ENCODE measurements around the gene KNSTRN.

KNSTRN gene

DNA sequence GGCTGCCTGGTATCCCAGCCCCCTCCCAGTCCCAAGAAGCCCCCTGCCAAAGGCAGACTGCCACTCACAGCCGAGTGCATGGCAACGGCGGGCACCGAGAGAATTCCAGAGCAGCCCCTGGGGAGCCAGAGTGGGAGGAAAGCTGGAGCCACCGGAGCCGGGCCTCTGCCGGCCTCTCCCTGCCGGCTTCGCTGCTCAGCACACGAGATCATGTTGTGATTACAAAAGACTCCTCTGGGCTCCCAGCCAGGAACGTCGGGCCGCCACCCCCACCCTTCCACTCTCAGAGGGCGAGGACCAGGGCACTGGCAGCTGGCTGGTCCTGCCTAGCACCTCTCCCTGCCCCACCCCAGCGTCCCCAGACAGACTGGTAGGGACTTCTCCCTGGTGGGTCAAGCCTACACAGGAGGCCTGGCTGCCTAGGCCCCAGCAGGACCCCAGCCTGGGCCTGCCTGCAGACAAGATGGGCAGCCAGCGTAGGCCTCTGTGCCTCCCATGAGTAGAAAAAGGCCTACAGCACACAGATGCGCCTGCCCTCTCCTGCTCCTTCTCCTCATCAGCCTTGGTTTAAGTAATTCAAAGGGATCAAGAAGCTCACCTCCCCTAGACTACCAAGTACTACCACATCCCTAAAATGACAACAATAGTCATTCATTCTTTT lies 41.7 kb upstream of the KNSTRN start, which contains the start of gene CCDC9B:
Gene CCDC9B, minus strand, starts transcription at position 200 of the 661 bp plus-strand sequence. Its CDS starts 120 bp downstream, at position 80.
- H3K4me1 Mint-ChIP-seq (ENCODE audit: low read depth in 2 of 2) = peaks cover 8 to 11% of the 10 kb centered on the region in 2 donors
- H3K4me3 Mint-ChIP-seq = no peak within 1 kb of the TSS

DNA sequence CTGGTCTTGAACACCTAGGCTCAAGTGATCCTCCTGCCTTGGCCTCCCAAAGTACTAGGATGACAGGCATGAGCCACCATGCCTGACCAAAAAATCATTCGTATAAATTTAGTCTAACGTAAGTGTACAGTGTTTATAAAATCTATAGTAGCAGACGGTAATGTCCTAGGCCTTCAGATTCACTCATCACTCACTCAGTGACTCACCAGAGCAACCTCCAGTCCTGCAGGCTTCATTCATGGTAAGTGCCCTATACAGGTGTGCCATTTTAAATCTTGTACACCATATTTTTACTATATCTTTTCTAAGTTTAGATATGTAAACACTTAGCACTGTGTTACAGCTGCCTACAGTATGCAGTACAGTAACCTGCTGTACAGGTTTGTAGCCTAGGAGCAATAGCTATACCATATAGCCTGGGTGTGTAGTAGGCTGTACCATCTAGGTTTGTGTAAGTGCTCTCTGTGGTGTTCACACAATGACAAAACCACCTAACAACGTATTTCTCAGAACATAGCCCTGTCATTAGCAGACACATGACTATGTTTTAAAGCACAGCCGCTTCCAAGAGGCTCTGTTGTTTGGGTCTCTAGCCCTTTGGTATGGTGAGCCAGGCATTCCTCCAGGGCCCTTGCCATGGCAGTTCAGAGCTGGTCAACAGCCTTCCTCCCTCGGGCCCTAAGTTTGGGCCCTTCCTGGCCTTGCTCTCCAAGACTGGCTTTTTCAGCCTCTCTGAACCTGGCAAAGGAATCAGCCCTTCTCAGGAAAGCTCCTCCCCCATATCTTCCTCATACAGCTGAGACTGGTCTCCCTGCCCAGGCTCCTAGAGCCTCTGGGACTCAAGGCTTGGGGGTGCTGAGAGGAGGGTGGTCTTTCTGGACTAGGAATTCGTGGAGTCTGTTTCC lies 39.9 kb upstream of the KNSTRN start:
- DNase-seq (no peak), ATAC-seq (replicated peaks) (no peak)
- Mint-ChIP-seq H3K27ac (no peak overlapping the region), H3K36me3 (ENCODE audit: insufficient read depth) (no peaks in the 10 kb centered on the region), H3K27me3 (no peaks in the 10 kb centered on the region), H3K4me3 (no peak overlapping the region), H3K9me3 (no peaks in the 10 kb centered on the region), H3K4me1 (ENCODE audit: low read depth in 2 of 2) (peaks cover 8% of the 10 kb centered on the region in 2 donors)

More for the DNA sequence above, 41.7 kb upstream of the KNSTRN start, which contains the start of gene CCDC9B:
- Mint-ChIP-seq H3K27ac (no peak within 1 kb of the TSS), H3K36me3 (ENCODE audit: insufficient read depth) (no peaks in the 10 kb centered on the region), H3K27me3 (no peaks in the 10 kb centered on the region), H3K9me3 (no peaks in the 10 kb centered on the region)
- DNase-seq (no peak), ATAC-seq (replicated peaks) (no peak)

DNA sequence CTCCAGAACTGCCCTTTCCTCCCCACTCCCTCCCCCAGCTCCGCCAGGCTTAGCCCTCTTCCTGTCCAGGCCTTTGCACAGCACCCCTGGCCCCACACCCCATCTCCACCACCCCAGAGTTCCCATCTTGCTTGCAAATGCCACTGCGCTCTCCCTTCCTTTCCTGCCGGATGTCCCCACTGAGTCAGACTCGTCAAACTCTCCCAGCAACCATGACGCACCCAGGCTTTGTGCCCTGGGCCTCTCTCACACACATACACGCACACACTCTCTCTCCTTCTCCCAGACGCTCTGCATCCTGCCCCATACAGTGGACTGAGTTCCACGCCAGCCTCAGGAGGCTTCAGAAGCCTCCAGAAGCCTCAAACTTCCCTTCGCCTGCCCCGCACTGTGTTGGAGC lies 39.0 kb upstream of the KNSTRN start:
- Mint-ChIP-seq H3K4me1 (ENCODE audit: low read depth in 2 of 2) (peaks cover under 1 to 4% of the 10 kb centered on the region in 2 donors), H3K4me3 (no peak overlapping the region), H3K9me3 (no peaks in the 10 kb centered on the region), H3K27me3 (no peaks in the 10 kb centered on the region), H3K27ac (no peak overlapping the region), H3K36me3 (ENCODE audit: insufficient read depth) (no peaks in the 10 kb centered on the region)
- DNase-seq (no peak), ATAC-seq (replicated peaks) (no peak)

DNA sequence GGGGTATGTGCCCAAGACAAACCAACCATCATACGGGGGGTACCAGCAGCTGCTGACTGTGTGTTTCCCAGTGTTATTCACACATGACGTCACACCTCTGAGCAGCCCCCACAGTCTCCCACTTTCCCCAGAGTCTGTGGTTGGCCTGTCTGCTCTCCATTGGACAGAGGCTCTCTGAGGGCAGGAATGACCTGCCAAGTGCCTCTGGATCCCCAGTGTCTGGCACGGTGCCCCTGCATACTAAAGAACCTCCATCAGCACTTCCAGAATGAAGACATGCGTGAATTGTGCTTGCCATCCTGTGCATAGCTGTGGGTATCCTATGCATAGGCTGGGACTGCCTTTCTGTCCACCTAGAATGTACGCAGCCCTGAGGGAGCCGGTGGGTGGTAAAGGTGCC lies 38.3 kb upstream of the KNSTRN start:
- H3K4me1 Mint-ChIP-seq (ENCODE audit: low read depth in 2 of 2) = peaks cover 0 to 2% of the 10 kb centered on the region in 2 donors
- no peak overlapping the region for H3K27ac Mint-ChIP-seq
- no peak overlapping the region for H3K4me3 Mint-ChIP-seq
- H3K9me3 Mint-ChIP-seq = no peaks in the 10 kb centered on the region
- ATAC-seq (replicated peaks) (no peak), DNase-seq (no peak)
- no peaks in the 10 kb centered on the region for H3K27me3 Mint-ChIP-seq
- H3K36me3 Mint-ChIP-seq (ENCODE audit: insufficient read depth) = no peaks in the 10 kb centered on the region

DNA sequence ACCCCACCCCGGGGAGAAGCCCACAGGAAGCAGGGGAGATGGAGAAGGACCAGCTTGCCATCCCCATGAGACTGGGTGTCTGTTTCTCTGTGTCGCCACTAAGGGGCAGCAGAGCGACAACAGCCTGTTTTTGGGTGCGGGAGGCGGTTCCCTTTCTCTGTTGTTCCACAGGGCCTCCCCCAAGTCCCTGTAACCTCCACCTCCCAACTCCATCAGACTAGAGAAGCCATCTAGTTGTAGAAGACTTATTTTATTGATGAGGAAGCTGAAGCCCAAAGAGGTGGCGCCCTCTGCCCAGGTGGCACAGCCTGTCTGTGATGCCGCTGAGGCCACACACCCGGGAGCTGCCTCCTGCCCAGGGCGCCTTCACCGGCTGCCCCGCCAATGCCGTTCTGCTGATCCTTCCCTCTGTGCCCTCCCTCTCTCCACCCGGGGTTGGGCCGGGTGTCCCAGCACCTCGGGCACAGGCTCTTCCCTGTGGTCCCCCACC lies 37.8 kb upstream of the KNSTRN start:
- Mint-ChIP-seq H3K9me3 (no peaks in the 10 kb centered on the region), H3K36me3 (ENCODE audit: insufficient read depth) (no peaks in the 10 kb centered on the region), H3K27me3 (no peaks in the 10 kb centered on the region), H3K4me1 (ENCODE audit: low read depth in 2 of 2) (peaks cover 0 to 2% of the 10 kb centered on the region in 2 donors), H3K4me3 (no peak overlapping the region), H3K27ac (no peak overlapping the region)
- ATAC-seq (replicated peaks) = peak; percentile 92
- peak; percentile 59 to 66 (median 65) for DNase-seq

DNA sequence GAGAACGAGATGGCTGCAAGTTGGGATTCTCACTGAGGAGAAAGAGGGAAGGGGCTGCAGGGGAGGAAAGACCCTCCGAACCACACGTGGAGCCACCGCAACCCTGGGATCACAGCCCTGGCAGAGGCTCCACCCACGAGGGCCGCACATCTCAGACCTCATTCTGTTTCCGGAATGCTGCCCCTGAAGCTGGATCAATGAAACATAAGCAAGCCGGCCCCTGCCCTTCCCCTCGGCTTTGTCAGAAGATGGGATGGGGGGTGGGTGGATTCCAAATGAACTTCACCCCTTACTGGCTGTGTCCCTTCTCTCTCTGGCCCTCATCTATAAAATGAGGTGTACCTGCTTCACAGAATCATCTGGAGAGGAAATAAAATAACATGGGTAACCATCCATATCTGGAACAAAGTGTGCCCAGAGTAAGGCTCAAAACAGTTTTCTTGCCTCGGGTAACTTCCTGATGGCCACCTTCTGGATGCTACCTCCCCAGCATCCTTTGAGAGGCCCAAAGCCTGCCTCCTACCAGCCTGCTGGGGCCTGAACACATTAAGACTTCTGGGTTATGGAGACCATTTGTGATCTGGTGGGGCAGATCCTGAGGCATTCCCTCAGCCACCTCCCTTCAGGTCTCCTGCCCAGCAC lies 37.2 kb upstream of the KNSTRN start:
- Mint-ChIP-seq H3K4me1 (ENCODE audit: low read depth in 2 of 2) (peaks cover 0 to 2% of the 10 kb centered on the region in 2 donors), H3K27me3 (no peaks in the 10 kb centered on the region), H3K27ac (no peak overlapping the region), H3K4me3 (no peak overlapping the region), H3K9me3 (no peaks in the 10 kb centered on the region), H3K36me3 (ENCODE audit: insufficient read depth) (no peaks in the 10 kb centered on the region)
- ATAC-seq (replicated peaks) (no peak), DNase-seq (no peak)

DNA sequence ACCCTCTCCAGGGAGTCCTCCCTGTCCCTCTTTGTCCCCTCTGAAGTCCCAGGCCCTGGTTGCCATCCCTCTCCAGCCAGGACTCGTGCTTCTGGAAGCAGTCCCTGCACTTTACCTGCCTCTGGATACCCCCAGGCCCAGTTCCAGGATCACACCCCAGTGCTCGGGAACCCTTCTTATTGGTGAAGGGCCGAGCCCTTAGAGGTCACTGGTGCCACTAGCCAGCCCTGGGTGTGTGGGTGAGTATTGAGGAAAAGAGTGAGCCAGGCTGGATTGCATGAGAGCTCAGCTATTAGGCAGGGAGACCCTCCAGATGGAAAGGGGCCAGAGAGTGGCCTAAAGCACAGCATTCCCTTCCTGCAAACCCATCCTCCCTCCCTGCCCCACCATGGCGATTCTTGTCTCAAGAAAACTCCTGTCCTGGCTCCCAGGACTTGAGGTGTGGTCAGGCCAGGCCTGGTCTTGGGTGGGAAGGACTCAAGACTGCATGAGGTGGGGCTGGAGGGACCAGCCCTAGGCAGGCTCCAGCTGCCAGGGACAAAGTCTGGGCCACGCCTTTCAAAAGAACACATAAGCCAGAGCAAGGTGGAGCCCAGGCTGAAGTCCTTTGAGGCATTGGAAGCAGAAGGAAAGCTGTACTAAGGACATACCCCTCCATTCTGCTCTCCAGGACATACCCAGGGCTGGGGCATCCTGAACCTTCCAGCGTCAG lies 36.5 kb upstream of the KNSTRN start:
- Mint-ChIP-seq H3K4me1 (ENCODE audit: low read depth in 2 of 2) (peaks cover 0 to 2% of the 10 kb centered on the region in 2 donors), H3K27ac (no peak overlapping the region), H3K9me3 (no peaks in the 10 kb centered on the region), H3K27me3 (no peaks in the 10 kb centered on the region), H3K36me3 (ENCODE audit: insufficient read depth) (no peaks in the 10 kb centered on the region), H3K4me3 (no peak overlapping the region)
- DNase-seq (no peak), ATAC-seq (replicated peaks) (no peak)

DNA sequence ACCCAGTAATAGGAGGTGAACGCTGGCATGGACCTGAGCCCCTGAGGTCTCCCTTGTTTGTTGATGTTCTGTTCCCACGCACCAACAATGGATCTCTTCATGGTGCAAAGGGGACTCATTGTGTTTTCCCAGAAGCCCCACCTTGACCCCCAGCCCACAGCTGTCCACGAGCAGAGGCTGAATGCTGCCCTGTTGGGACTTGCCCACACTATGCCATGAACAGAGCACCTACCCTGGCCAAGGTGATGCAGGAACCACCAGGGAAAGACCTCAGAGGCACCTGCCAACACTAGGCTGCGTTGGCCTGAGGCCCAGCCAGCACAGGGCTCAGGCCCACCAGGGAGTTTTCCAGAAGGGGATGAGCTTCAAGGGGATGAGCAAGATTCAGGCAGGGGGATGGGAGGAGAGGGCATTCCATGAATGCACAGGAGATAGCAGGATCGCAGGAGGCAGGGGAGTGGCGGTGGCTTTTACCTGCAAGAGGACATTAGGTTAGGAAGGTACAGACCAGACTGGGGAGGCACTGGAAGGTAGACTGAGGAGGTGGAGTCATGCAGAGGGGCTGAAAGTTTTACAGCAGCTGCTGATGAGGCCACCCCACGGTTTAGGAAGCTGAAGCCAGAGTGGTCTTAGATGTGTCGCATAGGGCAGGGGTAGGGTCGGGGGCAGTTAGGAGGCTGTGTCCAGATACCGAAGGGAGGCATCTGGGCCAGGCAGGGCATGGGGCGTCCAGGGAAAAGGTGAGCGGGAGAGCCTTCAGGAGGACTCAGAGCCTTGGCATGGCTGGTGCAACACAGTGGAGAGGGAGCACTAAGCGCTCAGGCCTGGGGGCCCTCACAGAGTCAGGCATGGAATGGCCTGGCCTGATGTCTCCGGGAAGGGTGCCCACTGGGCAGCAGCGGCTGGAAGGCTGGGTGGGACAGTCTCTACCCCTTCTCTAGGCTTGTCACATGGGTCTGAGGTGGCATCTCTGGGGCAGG lies 35.7 kb upstream of the KNSTRN start:
- H3K36me3 Mint-ChIP-seq (ENCODE audit: insufficient read depth) = no peaks in the 10 kb centered on the region
- H3K27me3 Mint-ChIP-seq = no peaks in the 10 kb centered on the region
- no peak overlapping the region for H3K4me3 Mint-ChIP-seq
- ATAC-seq (replicated peaks) (no peak), DNase-seq (no peak)
- no peak overlapping the region for H3K27ac Mint-ChIP-seq
- no peaks in the 10 kb centered on the region for H3K9me3 Mint-ChIP-seq
- peaks cover 0 to 2% of the 10 kb centered on the region in 2 donors for H3K4me1 Mint-ChIP-seq (ENCODE audit: low read depth in 2 of 2)

DNA sequence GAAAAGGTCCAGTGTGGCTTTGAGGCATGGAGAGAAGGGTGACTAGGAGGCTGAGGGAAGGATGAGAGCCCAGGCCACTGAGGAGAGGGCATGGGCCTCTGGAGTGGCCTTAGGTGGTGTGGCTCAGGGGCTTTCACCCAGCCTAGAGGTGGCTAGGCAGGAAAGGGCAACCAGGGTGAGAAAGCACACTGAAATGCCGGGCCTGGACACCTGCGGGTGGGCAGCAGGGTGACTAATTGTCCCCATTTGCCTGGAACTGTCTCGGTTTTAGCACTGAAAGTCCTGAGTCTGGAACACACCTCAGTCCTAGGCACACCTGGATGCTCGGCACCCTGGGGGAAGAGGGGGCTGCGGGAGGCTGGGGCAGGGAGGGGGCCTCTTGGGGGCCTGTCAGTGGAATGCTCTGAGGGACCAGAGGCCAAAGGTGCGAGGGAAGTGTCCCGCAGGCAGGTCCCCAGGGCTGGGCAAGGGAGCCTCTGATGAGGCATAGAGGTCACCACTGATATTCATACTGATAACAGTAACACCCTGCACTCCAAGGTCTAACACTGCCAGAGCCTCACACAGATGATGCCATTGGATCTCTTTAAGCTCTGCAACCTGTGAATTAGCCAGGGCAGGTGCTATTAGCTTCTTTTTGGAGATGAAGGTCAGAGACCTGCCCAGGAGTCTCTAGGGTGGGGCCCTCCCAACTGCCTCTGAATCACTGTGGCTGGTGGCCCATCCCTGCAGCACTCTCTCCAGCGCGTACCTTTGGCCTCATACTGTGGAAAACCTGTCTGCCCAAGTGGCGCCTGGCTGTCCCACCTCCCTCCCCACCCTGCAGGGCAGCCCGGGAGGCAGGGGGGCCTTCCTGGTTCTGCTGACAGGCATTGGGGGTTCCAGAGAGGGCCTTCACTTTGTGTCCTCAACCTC lies 34.7 kb upstream of the KNSTRN start:
- Mint-ChIP-seq H3K27ac (no peak overlapping the region), H3K36me3 (ENCODE audit: insufficient read depth) (no peaks in the 10 kb centered on the region), H3K4me1 (ENCODE audit: low read depth in 2 of 2) (peaks cover 0 to 2% of the 10 kb centered on the region in 2 donors), H3K9me3 (no peaks in the 10 kb centered on the region), H3K27me3 (no peaks in the 10 kb centered on the region), H3K4me3 (no peak overlapping the region)
- DNase-seq = no peak
- no peak for ATAC-seq (replicated peaks)

DNA sequence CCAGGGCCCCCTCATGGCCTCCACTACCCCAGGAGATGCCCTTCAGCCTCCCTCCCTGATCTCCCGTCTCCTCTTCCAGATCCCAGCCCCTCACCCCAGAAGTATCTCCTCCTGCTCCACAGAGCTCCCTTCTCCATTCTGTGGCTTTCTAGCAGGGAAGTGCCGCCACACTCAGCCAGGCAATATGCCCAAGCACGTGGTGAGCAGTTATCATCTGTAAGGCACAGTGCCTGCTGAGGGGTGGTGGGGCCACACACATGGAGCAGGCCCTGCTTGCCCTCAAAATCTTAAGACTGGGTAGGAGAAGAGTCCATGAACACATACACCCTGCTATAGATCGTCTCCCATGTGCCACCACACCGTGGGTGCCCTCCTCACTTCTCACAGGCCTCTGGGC lies 34.0 kb upstream of the KNSTRN start:
- H3K4me1 Mint-ChIP-seq (ENCODE audit: low read depth in 2 of 2) = peaks cover 0 to 2% of the 10 kb centered on the region in 2 donors
- DNase-seq = no peak
- H3K36me3 Mint-ChIP-seq (ENCODE audit: insufficient read depth) = no peaks in the 10 kb centered on the region
- H3K27ac Mint-ChIP-seq = peak overlapping the region in 1 of 2 donors; percentile 6
- H3K27me3 Mint-ChIP-seq = peaks cover 0 to 1% of the 10 kb centered on the region in 2 donors
- no peak for ATAC-seq (replicated peaks)
- H3K9me3 Mint-ChIP-seq = no peaks in the 10 kb centered on the region
- H3K4me3 Mint-ChIP-seq = no peak overlapping the region

DNA sequence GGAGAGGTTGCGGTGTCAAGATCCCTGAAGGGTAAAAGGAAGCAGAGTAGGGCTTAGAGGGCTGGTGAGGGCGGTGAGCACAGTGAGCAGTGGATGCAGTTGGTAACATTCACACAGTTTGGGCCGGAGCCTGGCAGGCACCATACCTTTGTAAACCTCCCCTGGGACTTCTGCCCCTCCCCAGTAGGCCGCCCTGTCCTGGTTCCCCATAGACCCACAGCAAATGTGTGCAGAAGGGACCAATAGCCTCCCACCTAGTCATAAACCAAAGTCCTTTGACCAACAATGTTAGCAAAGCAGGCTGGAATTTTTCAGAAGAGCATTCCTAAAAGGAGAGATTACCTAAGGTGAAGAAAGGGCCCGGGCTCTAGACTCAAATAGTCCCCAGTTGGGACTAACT lies 33.4 kb upstream of the KNSTRN start:
- Mint-ChIP-seq H3K9me3 (no peaks in the 10 kb centered on the region), H3K4me3 (no peak overlapping the region), H3K27me3 (peaks cover 3 to 4% of the 10 kb centered on the region in 2 donors), H3K27ac (no peak overlapping the region), H3K4me1 (ENCODE audit: low read depth in 2 of 2) (peaks cover 0 to 2% of the 10 kb centered on the region in 2 donors), H3K36me3 (ENCODE audit: insufficient read depth) (no peaks in the 10 kb centered on the region)
- ATAC-seq (replicated peaks) (no peak), DNase-seq (no peak)
